Measurements from ENCODE around the gene GLO1.
A peak's percentile ranks its signal among the peaks of the same experiment; 100 is the strongest.

The GLO1 gene

DNA sequence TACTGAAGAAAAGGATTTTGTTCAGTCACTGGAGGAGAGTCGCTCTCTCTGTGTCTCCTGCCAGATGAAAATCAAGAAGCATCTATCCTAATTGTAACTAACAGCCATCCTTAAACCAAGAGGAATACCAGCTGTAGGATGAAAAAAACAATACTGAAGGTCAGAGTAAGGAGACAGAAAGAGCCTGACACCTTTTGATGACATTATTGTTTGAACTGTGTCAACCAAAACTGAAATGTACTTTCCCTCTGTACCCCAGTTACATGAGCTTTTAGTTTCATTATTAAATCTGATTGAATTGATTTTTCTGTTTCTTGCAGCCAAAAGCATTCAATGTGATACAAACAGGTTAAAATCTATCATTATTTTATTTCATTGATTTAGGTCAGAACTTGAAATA lies 46.0 kb downstream of the GLO1 start:
- no peak for DNase-seq

DNA sequence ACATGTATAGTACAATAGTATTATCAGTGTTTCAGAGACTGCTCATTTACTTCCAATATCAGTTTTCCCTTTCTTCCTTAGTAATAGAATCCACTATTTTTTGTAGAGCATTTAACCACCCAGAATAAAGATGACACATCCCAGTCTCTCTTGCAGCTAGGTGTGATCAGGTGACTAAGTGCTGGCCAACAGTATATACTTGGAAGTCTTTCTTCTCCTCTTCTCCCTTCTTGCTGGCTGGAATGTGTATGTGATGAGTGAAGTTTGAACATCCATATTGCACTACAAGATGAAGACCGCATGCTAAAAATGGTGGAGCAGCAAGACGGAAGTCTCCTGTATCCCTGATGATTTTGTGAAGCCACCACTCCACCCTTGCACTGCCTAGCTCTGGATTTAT lies 48.7 kb downstream of the GLO1 start:
- DNase-seq: no peak

DNA sequence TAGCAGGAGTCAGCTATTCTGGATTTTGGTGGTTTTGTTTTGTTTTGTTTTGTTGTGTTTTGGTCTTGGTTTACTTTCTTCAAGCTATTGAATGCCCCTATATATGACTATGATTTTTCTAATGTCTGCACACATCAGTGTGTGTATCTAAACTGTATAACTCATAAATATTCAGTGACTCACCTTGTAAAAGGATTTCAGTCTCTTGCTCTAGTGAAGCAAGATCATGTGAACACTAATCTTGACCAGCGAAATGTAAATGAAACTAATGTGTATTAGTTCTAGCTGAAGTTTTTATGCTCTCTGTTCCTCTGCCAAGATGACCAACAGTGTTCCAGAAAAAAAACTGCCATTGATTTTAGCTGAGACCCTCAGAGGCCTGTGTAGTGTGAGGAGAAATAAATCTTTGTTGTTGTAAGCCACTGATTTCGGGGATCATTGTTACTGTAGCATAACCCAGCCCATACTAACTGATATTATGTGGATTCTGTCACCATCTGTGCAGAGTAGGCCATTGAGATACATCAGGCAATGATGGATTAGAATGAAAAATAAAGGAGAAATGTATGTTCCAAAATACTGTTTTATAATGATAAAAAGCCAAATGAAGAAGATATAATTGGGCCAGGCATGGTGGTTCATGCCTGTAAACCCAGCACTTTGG lies 51.7 kb downstream of the GLO1 start:
- DNase-seq: no peak

DNA sequence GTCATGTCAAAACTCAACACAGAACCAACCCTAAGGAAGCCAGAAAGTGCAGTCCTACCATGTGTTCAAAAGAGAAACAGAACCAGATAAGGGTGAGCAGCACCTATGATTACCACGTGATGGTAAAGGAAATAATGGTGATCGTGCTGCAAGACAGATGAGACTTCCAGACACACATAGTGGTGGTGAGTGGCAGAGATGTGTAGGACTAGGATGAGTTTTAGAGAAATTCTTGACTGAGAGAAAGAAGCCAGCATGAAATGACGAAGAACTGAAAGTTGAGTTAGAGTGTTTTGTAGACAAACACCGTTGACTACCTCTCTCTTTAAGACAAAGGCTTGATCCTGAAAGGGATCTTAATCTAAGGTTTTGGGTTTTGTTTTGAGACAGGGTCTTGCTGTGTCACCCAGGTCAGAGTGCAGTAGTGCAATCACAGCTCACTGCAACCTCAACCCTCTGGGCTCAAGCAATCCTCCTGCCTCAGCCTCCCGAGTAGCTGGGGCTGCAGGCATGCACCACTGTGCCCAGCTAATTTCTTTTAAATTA lies 52.7 kb downstream of the GLO1 start:
- no peak for DNase-seq

DNA sequence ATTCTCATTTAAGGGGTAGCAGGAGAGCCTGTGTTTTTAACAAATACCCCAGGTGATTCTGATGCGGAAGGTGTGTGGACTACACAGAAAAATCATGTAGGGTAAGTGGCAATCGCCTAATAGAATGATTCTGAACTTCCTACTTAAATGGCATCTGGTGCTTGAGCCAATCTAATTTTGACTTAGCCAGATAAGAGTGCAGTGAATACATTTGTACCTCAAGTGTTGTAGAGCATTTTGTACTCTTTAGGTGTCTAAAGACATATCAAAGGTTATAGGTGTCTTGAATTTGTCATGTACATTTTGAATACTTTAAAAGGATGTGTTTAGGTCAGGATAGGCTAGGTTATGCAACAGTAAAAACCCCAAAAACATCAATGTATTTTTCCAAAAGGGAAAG lies 53.2 kb downstream of the GLO1 start:
- DNase-seq: no peak

DNA sequence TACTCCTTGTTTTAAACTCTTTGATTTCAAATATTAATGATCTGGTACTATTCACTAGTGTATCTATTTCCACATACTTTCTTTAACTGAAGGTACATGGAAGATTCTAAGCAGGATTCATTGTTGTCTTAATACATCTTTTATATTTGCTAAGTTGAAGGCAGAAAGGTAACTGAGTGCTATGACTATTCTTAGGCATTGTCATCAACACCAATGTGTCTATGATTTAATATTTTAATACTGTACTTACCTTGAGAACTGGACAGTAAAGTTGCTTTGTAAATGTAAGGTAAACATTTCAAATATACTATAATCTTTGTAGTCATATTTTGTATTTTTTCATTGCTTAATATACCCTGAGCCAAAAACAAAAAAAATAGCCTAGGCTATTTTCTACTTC lies 54.3 kb downstream of the GLO1 start:
- DNase-seq: no peak

DNA sequence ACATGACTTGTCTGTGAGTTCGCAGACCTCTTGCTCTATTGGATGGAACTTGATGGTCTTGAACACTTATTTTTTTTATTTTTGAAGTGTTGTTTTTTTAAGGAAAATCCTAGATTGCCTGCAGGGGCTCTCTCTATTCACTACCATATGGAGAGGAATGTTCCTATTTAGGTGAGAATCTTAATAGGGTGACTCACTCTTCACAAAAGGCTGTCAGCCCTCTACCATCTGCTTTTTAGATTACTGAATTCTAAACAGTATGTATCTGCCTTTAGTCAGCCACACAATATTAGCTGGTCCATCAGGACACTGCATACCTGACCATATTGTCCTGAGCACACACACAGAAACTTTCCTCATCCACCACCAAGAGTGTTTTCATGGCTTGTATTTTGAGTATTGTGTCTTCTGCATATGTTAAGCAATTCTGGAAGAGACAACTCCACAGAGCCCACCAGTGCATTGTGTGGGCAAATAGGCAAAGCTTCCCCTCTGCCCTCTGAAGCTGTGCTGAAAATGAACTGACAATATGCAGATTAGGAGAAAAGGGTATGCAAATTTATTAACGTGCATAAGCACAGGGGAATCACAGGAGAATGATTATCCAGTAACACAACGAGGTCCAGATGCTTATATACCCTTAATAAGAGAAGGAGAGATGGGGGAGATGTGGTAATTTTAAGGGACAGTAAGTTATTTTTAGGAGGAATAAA lies 56.6 kb downstream of the GLO1 start:
- peak; percentile 67 for DNase-seq

DNA sequence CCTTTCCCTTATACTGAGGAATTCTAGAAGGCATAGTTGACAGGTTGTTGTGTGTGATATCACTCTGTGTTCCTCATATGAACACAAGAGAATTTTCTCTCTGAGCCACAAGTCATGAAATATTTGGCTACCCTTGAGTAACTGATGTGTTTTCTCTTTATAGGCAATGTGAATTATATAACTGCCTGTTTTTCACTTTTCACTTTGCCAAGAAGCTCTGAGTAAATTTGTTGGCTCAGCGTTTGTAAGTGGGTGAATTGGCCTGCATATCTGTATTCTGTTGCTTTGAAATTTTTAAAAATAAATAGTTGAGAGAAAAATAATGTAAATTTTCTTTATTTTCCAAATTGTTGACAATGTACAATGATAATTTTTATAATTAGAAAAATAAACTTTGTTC lies 58.0 kb downstream of the GLO1 start:
- DNase-seq: no peak

DNA sequence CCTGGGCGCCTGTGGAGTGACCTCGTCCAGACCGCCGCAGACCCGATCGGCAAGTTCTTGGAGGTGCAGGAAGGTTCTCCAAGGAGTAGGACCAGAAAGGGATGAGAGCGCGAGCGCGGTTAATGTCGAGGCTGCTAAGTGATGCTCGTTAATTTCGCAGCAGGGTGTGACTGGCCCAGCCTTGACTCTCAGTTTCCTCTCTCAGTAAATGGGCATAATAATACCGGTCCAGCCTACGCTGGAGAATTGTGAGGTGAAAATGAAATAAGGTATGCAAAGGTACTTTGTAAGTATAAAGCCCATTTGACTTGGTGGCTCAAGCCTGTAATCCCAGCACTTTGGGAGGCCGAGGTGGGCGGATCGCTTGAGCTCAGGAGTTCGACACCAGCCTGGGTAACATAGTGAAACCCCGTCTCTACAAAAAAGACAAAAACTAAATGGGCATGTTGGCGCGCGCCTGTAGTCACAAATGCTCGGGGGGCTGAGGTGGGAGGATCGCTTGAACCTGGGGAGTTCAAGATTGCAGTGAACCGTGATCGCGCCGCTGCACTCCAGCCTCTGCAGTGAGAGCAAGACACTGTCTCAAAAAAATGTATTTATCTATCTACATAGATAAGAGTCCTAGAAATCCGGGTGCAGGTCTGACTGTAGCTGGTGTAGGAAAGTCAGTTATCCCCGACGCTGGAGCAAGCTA lies 62.6 kb downstream of the GLO1 start:
- no peak for DNase-seq

DNA sequence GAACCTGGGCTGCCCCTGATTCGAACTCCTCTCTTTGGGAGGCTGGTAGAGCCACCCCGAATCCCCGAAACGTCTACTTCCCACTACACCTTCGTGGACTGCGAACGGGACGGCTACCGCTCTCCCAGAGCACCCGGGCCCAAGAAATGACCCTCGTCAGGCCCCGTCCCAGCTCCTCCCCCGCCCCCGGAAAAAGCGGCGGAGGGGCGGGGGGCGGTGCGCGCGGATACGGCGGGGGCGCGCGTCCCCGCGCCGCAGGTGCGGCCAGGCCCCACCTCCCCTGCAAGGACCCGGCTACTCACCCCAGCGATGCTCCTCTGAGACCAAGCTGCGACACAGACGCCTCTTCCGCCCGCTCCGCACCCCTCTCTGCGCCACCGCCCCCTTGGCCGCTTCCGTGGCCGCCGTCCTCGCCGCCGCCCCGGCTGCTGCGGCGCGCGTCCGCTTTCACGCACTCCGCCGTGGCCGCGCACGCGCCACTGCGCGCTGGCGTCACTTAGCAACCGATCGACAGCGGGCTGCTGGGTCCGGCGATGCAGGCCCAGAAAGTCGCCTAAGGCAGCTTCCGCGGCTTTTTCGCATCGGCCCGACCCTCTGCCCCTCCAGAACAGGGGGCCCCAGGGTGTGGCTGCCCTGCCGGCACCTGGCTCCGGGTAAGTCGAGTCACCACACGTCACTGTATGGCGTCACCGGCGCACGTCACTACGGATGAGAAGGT lies 63.3 kb downstream of the GLO1 start, which contains the start of gene BTBD9:
Gene BTBD9, minus strand, starts transcription at position 432 of the 718 bp plus-strand sequence.
- DNase-seq: peak; percentile 41

DNA sequence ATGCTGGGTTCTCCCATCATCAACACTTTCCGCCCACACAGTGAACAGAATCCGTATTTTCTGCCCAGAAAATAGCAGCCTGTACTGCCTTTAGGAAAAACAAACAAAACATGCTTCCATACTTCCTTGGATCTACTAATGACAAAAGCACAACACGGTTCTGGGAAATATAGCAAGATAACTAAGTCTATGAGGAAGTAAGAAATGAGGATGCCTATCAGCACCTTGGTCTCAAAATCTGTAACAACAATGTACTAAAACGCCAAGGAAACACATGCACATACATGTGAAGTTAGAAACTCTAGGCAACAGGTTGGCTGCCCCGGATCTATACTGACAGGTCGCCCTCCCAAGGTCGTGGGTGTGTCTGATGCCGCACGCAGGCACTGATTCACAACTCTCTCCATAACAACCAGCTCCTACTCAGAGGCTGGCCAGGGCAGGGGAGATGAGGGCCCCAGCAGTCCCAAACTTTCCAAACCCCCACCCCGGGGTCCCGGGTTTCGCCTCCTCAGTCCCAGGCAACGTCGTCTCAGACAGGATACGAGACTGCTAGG lies 63.9 kb downstream of the GLO1 start:
- DNase-seq: no peak

DNA sequence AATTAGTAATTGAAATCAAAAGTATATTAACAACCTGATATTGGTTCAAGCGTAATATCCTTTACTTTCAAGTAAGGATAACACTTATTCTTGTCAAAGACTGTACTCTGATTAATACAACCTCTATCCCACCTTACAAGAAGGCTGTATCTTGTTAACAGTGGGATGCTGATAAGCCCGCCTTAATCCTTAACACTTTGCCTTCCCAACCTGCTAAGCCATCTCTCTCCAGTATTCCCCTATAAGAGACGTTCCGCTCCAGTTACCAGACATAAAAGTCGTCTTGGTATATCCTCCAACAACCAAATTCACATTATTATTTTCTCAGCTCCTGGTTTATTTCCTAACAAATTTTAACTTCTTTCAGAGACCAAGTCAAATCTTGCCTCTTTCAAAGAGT lies 65.2 kb downstream of the GLO1 start:
- no peak for DNase-seq

DNA sequence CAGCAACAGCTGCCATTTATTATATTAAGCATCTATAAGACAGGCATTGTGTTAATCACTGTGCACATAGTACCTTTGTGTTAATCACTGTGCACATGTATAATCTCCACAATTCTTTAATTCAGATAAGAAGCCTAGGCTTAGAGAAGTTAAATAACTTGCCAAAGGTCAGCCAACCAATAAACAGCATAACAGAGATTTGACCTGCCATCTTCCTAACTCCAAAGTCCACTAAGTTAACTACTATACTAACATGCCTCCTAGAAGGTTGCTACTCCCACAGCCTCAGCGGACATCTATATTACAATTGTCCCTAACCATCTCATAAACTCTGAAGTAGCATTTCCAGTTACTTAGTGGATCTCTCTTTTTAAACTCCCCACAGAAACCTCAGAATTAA lies 66.9 kb downstream of the GLO1 start:
- DNase-seq: no peak

DNA sequence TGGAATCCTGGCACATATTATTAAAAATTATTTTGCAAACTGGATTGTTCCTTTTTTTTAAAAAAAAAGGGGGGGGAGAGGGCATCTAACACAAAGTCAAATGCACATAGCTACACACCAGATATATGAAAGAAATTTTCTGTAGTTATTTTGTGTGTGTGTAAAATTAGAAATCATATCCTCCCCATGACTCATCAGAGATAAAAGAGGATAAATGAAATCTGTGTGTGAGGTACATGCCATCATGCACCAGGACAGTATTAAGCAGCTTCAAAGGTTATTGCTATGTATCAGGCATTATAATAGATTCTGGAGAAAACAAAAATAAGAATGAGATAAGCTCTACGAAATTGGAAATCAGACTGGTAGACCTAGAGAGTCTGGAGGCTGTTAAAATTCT lies 68.4 kb downstream of the GLO1 start:
- no peak for DNase-seq

DNA sequence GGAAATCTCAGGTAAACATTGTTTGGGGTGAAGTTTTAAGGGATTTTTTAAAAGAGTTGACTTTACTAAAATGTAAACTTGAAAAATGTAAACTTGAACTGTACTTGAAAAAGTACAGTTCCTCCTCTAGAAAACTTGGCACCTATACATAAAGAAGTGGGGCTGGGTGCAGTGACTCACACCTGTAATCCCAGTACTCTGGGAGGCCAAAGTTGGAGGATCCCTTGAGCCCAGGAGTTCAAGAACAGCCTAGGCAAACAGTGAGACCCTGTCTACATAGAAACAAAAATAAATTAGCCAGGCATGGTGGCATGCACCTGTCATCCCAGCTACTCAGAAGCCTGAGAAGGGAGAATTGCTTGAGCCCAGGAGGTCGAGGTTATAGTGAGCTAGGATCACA lies 70.5 kb downstream of the GLO1 start:
- no peak for DNase-seq

DNA sequence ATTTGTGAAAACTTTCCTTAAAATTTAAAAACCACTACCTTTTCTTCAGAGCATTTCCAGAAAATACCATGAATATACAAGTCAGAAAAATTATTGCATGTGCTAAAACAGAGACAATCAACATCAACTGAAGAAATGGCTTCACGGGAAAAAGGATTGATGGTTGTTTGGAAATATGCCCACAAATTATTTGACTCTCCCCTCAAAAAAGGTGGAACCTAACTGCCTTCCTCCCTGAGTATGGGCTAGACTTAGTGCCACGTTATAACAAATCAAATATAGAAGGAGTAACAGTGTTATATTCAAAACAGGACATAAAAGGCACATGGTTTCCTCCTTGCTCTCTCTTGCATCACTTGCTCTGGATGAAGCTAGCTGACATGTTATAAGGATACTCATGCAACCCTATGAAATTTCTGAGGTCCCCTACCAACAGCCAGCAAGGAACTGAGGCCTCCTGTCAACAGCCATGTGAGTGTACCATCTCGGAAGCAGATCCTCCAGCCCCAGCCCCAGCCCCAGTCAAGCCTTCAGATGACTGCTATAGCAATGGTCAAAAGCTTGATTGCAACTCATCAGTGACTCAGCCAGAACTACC lies 71.7 kb downstream of the GLO1 start:
- DNase-seq: no peak
